ENCODE measurements around the gene CIITA.
A peak's percentile ranks its signal among the peaks of the same experiment; 100 is the strongest.

GRCh38 chr16:10981697-10982216, 104.8 kb downstream of the CIITA start:
- TF ChIP-seq POLR2AphosphoS5 (IDR thresholded peaks at IDR 0.05) (no peak), CTCF (IDR thresholded peaks at IDR 0.05) (peak in 1 of 5 experiments; percentile 6)

All from transverse colon (tissue), 4 donors.